HCT116 (cell line): ENCODE results near the gene HAUS1. TPM values are rescaled to one million over a fixed set of nuclear protein-coding genes. Genes with fewer than 3 reads are reported as not detected.

Source experiments
- ATAC-seq: fragments of 200-7000 bp; cut with Tn5 transposase; 2 replicates; pipeline ENCODE4 v1.9.1; 2020; ENCODE audit warnings: mild to moderate bottlenecking, moderate library complexity
- BruUV-seq: library from RNA; stranded (reverse); fragments of 400-500 nt; replicated peaks from 2 replicates; lab custom pipeline; 2021; lab: Mats Ljungman, UMichigan
- CTCF ChIA-PET: fragments of 300-600 bp; sonication (Branson Sonifier 250); formaldehyde crosslinking; loops from one replicate; lab custom pipeline; 2021; ENCODE audit warnings: antibody characterized with exemption; lab: Charles Lee
- POLR2A ChIA-PET: fragments of 300-600, 350-600 bp; sonication (Branson Sonifier 250); formaldehyde crosslinking; loops from one replicate; lab custom pipeline; 2021; ENCODE audit warnings: antibody characterized with exemption; lab: Charles Lee
- RAD21 ChIA-PET, 2 experiments: fragments of 300-600 bp; sonication (Branson Sonifier 250); formaldehyde crosslinking; loops; one replicate each; lab custom pipeline; 2023; ENCODE audit warnings: low total read pairs in 2 of 2; ENCODE audit not compliant: uncharacterized antibody in 2 of 2, unreplicated experiment in 2 of 2, low non-redundant PET in 1 of 2; lab: Charles Lee
- DNase-seq: peaks from one replicate; pipeline ENCODE4 v3.0.0-alpha.2; 2010; ENCODE audit warnings: low read depth, low spot score
- H2AFZ ChIP-seq: fragments of 200-600 bp; shearing (Covaris generic), sonication (generic); 2 replicates; pipeline ENCODE4 v1.6.1; 2017; ENCODE audit warnings: low read depth, mixed run types, mixed read lengths, antibody characterized with exemption, low read length; ENCODE audit not compliant: poor library complexity, severe bottlenecking
- H3K27ac ChIP-seq: 2 replicates; pipeline ENCODE4 v1.5.1; 2012; ENCODE audit warnings: low read depth, low read length
- H3K27me3 ChIP-seq: fragments of 200-600 bp; sonication (generic); 2 replicates; pipeline ENCODE4 v1.6.1; 2016; ENCODE audit warnings: mixed run types, low read length, mixed read lengths; ENCODE audit not compliant: insufficient read depth
- H3K36me3 ChIP-seq, 2 experiments: fragments of 200-500 bp in 1 of 2; fragments of 200-600 bp in 1 of 2; sonication (Bioruptor generic) in 1 of 2; sonication (generic) in 1 of 2; 2 replicates each; pipeline versions ENCODE4 v1.5.1 to v1.6.1; 2014 to 2016; ENCODE audit warnings: low read length in 2 of 2, inconsistent platforms in 1 of 2, mixed read lengths in 1 of 2, mixed run types in 1 of 2; ENCODE audit not compliant: insufficient read depth in 2 of 2, control insufficient read depth in 1 of 2
- H3K4me1 ChIP-seq, 2 experiments: fragments of 200-600 bp in 1 of 2; sonication (generic) in 1 of 2; 2 replicates each; pipeline versions ENCODE4 v1.5.1 to v1.6.1; 2012 to 2017; ENCODE audit warnings: low read length in 2 of 2, inconsistent platforms in 1 of 2, mild to moderate bottlenecking in 1 of 2, mixed read lengths in 1 of 2, mixed run types in 1 of 2, moderate library complexity in 1 of 2; ENCODE audit not compliant: insufficient read depth in 2 of 2, control insufficient read depth in 1 of 2
- H3K4me2 ChIP-seq: fragments of 200-600 bp; sonication (generic); 2 replicates; pipeline ENCODE4 v1.6.1; 2017; ENCODE audit warnings: mixed run types, low read length, mixed read lengths
- H3K4me3 ChIP-seq, 2 experiments: fragments of 200-600 bp in 1 of 2; sonication (generic) in 1 of 2; replicated peaks in 1 of 2; 2 replicates each; pipeline ENCODE4 v1.5.1; 2011 to 2016; ENCODE audit warnings: low read length in 2 of 2, control low read depth in 1 of 2, low read depth in 1 of 2, mild to moderate bottlenecking in 1 of 2, mixed read lengths in 1 of 2, mixed run types in 1 of 2
- H3K79me2 ChIP-seq: fragments of 200-600 bp; sonication (generic); 2 replicates; pipeline ENCODE4 v1.6.1; 2017; ENCODE audit warnings: mild to moderate bottlenecking, mixed run types, low read length, moderate library complexity, mixed read lengths; ENCODE audit not compliant: insufficient read depth
- H3K9ac ChIP-seq: fragments of 200-600 bp; sonication (generic); 2 replicates; pipeline ENCODE4 v1.6.1; 2016; ENCODE audit warnings: low read length, mixed read lengths
- H3K9me2 ChIP-seq: fragments of 200-600 bp; sonication (generic), shearing (Covaris generic); 2 replicates; pipeline ENCODE4 v1.6.1; 2017; ENCODE audit warnings: mixed run types, mild to moderate bottlenecking, moderate library complexity; ENCODE audit not compliant: insufficient read depth
- H3K9me3 ChIP-seq, 2 experiments: fragments of 200-500 bp in 1 of 2; fragments of 200-600 bp in 1 of 2; sonication (Bioruptor generic) in 1 of 2; sonication (generic) in 1 of 2; 2 replicates each; pipeline ENCODE4 v1.6.1; 2014 to 2017; ENCODE audit warnings: low read length in 2 of 2, mixed read lengths in 2 of 2, inconsistent platforms in 1 of 2, low read depth in 1 of 2, mild to moderate bottlenecking in 1 of 2, mixed run types in 1 of 2, moderate library complexity in 1 of 2; ENCODE audit not compliant: control insufficient read depth in 1 of 2, insufficient read depth in 1 of 2
- H4K20me1 ChIP-seq: fragments of 200-600 bp; sonication (generic), shearing (Covaris generic); 2 replicates; pipeline ENCODE4 v1.6.1; 2017; ENCODE audit warnings: mixed run types, mild to moderate bottlenecking, moderate library complexity; ENCODE audit not compliant: insufficient read depth
- CBX3 ChIP-seq: IDR thresholded peaks from 2 replicates; pipeline ENCODE4 v1.6.1; 2012; ENCODE audit warnings: low read depth
- CEBPB ChIP-seq: IDR thresholded peaks from 2 replicates; pipeline ENCODE4 v1.6.1; 2012; ENCODE audit warnings: low read depth
- EGR1 ChIP-seq: IDR thresholded peaks from 2 replicates; pipeline ENCODE4 v1.6.1; 2012; ENCODE audit warnings: low read depth
- EZH2 ChIP-seq: fragments of 200-600 bp; sonication (generic); IDR thresholded peaks from 2 replicates; pipeline ENCODE4 v1.6.1; 2017; ENCODE audit warnings: antibody characterized with exemption, mixed run types
- EZH2phosphoT487 ChIP-seq: fragments of 200-600 bp; IDR thresholded peaks from 2 replicates; pipeline ENCODE4 v1.6.1; 2018; ENCODE audit warnings: antibody characterized with exemption, borderline replicate concordance
- FOSL1 ChIP-seq: IDR thresholded peaks from 2 replicates; pipeline ENCODE4 v1.6.1; 2012; ENCODE audit warnings: low read depth
- JUND ChIP-seq: IDR thresholded peaks from 2 replicates; pipeline ENCODE4 v1.6.1; 2012
- POLR2A ChIP-seq: IDR thresholded peaks from 2 replicates; pipeline ENCODE4 v1.7.0; 2011; ENCODE audit warnings: borderline replicate concordance; ENCODE audit not compliant: insufficient read depth, insufficient read length; ENCODE audit errors: extremely low read depth
- POLR2AphosphoS5 ChIP-seq: IDR thresholded peaks from 2 replicates; pipeline ENCODE4 v1.6.1; 2011; ENCODE audit warnings: mild to moderate bottlenecking, low read depth, low read length, moderate library complexity
- RAD21 ChIP-seq: IDR thresholded peaks from 2 replicates; pipeline ENCODE4 v1.6.1; 2012; ENCODE audit warnings: low read depth, mild to moderate bottlenecking
- TCF7L2 ChIP-seq: IDR thresholded peaks from 2 replicates; pipeline ENCODE4 v1.7.0; 2011; ENCODE audit warnings: borderline replicate concordance, inconsistent platforms; ENCODE audit not compliant: insufficient read depth, insufficient read length; ENCODE audit errors: extremely low read depth
- YY1 ChIP-seq: IDR thresholded peaks from 2 replicates; pipeline ENCODE4 v1.6.1; 2011; ENCODE audit warnings: low read length, low read depth, moderate library complexity, mild to moderate bottlenecking; ENCODE audit not compliant: insufficient replicate concordance; ENCODE audit errors: extremely low read depth
- ZFX ChIP-seq: fragments of 450-650 bp; IDR thresholded peaks from 2 replicates; pipeline ENCODE4 v1.6.1; 2017
- intact Hi-C: fragments of 100-400 bp; cut with micrococcal nuclease; formaldehyde crosslinking; loops from 2 replicates; pipeline ENCODE4 v1.10.0; 2022
- total RNA-seq: library from RNA; stranded (reverse); gene quantifications from one replicate; pipeline ENCODE4 v1.2.1, GENCODE V29; 2021; ENCODE audit not compliant: unreplicated experiment
- TF ChIP-seq, protein P1 (sequence below): IDR thresholded peaks from 2 replicates; pipeline ENCODE4 v1.6.1; 2012
- TF ChIP-seq, protein P2 (sequence below): IDR thresholded peaks from 2 replicates; pipeline ENCODE4 v1.6.1; 2012
- TF ChIP-seq, protein P3 (sequence below): IDR thresholded peaks from 2 replicates; pipeline ENCODE4 v1.6.1; 2011; ENCODE audit warnings: mild to moderate bottlenecking, low read length, moderate library complexity; ENCODE audit not compliant: insufficient replicate concordance; ENCODE audit errors: extremely low read depth
- TF ChIP-seq, protein P4 (sequence below), 3 experiments: fragments of 200-600 bp in 1 of 3; sonication (generic) in 1 of 3; IDR thresholded peaks in 2 of 3; conservative IDR thresholded peaks in 1 of 3; 2 replicates each; pipeline ENCODE4 v1.5.1; 2012 to 2017; ENCODE audit warnings: low read depth in 2 of 3, low read length in 2 of 3, antibody characterized with exemption in 1 of 3, borderline replicate concordance in 1 of 3, control low read depth in 1 of 3, mild to moderate bottlenecking in 1 of 3, mixed read lengths in 1 of 3, mixed run types in 1 of 3, moderate library complexity in 1 of 3; ENCODE audit not compliant: insufficient read depth in 1 of 3

HAUS1 gene
- total RNA-seq, 1 experiment from 2014 or later, result 46.2 TPM

DNA sequence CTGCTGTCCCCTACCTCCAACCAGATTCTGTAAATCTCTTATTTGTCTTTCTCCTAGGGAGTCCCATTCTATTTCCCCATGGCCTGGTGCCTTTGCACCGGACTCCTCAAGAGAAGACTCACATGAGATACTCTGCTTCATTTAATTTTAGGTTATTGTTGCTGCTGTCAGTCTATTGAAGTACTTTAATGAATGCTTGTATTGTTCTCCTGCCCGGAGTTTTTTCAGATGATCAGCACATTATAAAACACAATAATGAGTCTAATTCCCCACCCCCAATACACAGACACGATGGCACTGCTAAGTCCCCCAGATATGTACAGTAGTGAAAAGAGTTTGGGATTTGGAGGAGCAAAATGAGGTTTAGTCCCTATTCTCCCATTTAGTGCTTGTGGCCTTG is 58.9 kb downstream of the HAUS1 start:
- no TSS peak for BruUV-seq
- RAD21 ChIA-PET, result no interaction called here
- no peaks in the 10 kb centered on the region for H3K9me3 ChIP-seq
- H2AFZ ChIP-seq, result no peak overlapping the region
- DNase-seq, result no peak
- TF ChIP-seq EGR1, result no peak
- TF ChIP-seq POLR2AphosphoS5, result no peak
- TF ChIP-seq EZH2, result no peak
- no peak for TF ChIP-seq EZH2phosphoT487
- TF ChIP-seq, protein P1, sequence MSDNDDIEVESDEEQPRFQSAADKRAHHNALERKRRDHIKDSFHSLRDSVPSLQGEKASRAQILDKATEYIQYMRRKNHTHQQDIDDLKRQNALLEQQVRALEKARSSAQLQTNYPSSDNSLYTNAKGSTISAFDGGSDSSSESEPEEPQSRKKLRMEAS, result no peak
- TF ChIP-seq FOSL1, result no peak
- TF ChIP-seq CEBPB, result no peak
- no peak for TF ChIP-seq CBX3
- TF ChIP-seq, protein P2, sequence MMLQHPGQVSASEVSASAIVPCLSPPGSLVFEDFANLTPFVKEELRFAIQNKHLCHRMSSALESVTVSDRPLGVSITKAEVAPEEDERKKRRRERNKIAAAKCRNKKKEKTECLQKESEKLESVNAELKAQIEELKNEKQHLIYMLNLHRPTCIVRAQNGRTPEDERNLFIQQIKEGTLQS, result no peak
- TF ChIP-seq RAD21, result no peak
- TF ChIP-seq JUND, result no peak
- TF ChIP-seq POLR2A, result no peak
- TF ChIP-seq ZFX, result no peak
- TF ChIP-seq, protein P3, sequence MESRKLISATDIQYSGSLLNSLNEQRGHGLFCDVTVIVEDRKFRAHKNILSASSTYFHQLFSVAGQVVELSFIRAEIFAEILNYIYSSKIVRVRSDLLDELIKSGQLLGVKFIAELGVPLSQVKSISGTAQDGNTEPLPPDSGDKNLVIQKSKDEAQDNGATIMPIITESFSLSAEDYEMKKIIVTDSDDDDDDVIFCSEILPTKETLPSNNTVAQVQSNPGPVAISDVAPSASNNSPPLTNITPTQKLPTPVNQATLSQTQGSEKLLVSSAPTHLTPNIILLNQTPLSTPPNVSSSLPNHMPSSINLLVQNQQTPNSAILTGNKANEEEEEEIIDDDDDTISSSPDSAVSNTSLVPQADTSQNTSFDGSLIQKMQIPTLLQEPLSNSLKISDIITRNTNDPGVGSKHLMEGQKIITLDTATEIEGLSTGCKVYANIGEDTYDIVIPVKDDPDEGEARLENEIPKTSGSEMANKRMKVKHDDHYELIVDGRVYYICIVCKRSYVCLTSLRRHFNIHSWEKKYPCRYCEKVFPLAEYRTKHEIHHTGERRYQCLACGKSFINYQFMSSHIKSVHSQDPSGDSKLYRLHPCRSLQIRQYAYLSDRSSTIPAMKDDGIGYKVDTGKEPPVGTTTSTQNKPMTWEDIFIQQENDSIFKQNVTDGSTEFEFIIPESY, result no peak
- TF ChIP-seq, protein P4, sequence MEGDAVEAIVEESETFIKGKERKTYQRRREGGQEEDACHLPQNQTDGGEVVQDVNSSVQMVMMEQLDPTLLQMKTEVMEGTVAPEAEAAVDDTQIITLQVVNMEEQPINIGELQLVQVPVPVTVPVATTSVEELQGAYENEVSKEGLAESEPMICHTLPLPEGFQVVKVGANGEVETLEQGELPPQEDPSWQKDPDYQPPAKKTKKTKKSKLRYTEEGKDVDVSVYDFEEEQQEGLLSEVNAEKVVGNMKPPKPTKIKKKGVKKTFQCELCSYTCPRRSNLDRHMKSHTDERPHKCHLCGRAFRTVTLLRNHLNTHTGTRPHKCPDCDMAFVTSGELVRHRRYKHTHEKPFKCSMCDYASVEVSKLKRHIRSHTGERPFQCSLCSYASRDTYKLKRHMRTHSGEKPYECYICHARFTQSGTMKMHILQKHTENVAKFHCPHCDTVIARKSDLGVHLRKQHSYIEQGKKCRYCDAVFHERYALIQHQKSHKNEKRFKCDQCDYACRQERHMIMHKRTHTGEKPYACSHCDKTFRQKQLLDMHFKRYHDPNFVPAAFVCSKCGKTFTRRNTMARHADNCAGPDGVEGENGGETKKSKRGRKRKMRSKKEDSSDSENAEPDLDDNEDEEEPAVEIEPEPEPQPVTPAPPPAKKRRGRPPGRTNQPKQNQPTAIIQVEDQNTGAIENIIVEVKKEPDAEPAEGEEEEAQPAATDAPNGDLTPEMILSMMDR (IDR thresholded peaks at IDR 0.05 in 2 of 3, conservative IDR thresholded peaks at IDR 0.05 in 1 of 3; ENCODE audit: borderline replicate concordance in 1 of 3, insufficient read depth in 1 of 3, low read depth in 2 of 3, low read length in 2 of 3), result no peak
- no peak for TF ChIP-seq YY1
- no peak for TF ChIP-seq TCF7L2
- TF ChIP-seq, all 23 proteins: peak for 0
- H3K9ac ChIP-seq, result no peak overlapping the region
- no peaks in the 10 kb centered on the region for H3K9me2 ChIP-seq
- no peak overlapping the region for H3K4me3 ChIP-seq
- H3K4me2 ChIP-seq, result no peak overlapping the region
- H4K20me1 ChIP-seq, result no peaks in the 10 kb centered on the region
- H3K27ac ChIP-seq, result no peak overlapping the region
- POLR2A ChIA-PET, result interaction anchor here (3.4 kb wide), 1 partner anchor 10 kb away, joined by 10 read pairs; a partner anchor contains a TSS
- CTCF ChIA-PET, result interaction anchor here (1.6 kb wide), 1 partner anchor 10 kb away, joined by 8 read pairs; a partner anchor contains a TSS
- intact Hi-C loops, result no loop called here
- H3K79me2 ChIP-seq, result no peaks in the 10 kb centered on the region
- peaks cover 0 to 6% of the 10 kb centered on the region in 2 experiments; a peak in 1 of 4 replicates for H3K4me1 ChIP-seq
- ATAC-seq, result no peak
- H3K36me3 ChIP-seq, result no peaks in the 10 kb centered on the region
- H3K27me3 ChIP-seq, result no peaks in the 10 kb centered on the region
